ENCODE measurements around the gene BDP1.
A peak's percentile ranks its signal among the peaks of the same experiment; 100 is the strongest.
"Not testable (repeated sequence)": the region's sequence is repeated elsewhere in the genome, so short reads cannot be mapped to it uniquely, and the experiment has no call there.

Gene BDP1

GRCh38 chr5:71455427-71456361, at the start of gene BDP1:
Gene BDP1, plus strand, starts transcription at chr5:71455651. Its CDS starts 227 bp downstream, at chr5:71455878.
- peak; percentile 87 for DNase-seq

DNA sequence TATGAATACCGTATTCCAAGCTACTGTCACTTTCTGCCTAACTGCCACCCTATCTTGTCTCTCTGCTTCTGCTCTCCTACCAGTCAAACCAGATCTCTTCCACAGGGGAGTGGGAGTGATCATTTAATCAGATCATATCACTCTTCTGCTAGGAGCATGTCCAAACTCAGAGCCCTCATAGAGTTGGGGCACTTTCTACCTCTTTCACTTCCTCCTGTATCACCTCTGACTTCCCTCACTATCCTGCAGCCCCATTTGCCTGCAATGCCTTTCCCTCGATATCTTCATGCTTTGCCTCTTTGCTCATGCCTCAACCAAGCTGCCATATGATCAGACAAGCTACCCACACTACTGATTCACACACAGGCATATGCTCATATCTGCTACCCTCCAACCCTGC, 45.4 kb upstream of the BDP1 start:
- DNase-seq, result not testable (repeated sequence)

DNA sequence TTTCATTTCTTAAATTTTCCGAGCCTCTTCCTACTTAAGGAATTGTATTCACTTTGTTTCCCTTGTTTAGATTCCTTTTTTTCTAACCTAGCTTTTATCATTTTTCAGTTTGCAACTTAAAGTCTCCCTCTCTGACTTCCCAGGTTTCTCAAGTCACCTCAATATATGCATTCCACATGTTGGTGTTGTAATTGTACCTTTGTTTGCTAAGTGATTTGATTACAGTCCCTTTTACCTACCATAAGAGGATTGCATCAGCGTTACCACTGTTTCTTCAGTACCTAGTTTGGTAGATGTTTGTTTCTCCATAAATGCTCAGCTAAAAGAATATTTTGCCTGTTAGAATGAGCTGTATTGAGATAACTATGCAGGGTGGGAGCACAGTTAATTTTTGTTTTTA, 39.8 kb upstream of the BDP1 start:
- DNase-seq, result not testable (repeated sequence)

DNA sequence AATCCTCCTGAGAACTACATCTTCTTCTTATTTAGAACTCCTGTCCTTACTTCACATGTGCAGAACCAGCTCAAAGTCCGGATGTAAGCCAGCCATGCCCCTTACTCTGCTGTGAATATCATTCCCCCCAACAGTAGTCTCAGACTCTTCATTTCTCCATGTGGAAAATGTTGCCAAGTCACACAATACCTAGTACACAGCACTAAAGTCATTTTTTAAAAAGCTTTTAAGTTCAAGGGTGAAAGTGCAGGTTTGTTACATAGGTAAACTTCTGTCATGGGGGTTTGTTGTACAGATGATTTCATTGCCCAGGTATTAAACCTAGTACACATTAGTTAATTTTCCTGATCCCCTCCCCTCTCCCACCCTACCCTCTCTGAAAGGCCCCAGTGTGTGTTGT, 37.4 kb upstream of the BDP1 start:
- not testable (repeated sequence) for DNase-seq

DNA sequence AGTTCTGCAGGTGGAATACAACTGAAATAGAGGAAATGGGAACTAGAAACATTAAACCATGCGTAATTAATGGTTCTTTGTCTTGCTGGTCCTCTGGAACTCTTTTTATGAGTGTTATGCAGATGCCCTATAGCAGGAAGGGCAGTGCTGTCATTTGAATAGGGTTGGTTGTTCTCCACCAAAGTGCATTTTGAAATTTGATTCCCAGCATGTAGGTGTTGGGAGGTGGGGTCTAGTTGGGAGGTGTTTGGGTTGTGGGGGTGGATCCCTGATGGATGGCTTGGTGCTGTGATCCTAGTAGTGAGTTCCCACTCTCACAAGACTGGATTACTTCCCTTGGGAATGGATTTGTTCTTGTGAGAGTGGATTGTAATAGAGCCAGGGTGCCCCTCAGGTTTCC, 34.2 kb upstream of the BDP1 start:
- DNase-seq, result not testable (repeated sequence)

DNA sequence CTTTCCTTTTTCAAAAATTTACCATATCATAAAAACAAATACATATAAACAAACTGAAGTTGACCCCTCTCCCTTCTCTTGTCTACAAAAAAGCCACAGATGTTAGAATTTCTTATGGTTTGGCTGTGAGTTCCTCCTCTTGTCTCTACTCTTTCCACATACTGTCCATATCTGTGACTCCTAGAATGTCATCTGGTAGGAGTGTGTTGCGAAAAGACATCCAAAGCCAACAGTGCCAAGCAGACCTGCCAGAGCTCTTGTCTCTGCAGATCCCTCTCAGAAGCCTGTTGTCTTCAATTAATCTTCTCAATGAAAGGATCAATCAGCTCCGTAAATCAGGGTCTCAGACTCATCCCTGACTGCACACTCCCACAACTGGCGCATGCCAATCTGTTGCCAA, 31.6 kb upstream of the BDP1 start:
- not testable (repeated sequence) for DNase-seq

DNA sequence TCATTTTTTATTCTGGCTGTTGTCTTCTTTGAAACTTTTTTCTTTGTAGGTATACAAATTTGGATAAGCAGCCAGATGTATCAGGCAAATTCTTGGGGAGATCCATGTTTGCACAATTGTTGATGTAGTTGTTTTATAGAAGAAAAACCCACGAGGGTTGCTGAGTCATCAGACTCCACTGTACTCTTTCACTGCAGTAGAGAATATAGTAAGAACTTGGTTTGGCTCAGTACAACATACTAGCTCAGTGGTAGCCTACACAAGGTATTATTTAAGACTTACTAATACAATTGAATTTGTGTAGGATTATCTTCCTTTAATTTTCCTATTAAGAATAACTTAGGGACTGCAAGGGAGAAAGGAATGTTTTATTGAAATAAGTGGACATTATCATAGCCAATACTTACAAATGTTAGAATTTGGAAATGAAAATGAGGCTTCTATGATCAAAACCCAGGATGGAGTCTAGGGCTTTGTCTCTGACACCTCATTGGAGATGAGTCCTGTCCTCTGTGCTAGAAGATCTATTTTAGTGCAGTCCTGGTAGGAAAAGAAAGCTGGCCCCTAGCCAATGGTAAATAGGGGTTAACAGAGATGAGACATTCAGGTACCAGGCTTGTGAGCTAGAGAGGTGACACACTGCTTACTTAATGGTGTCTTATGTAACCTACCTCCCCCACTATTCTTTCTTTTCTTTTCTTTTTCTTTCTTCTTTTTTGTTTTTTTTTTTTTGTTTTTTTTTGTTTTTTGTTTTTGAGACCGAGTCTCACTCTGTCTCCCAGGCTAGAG, 28.6 kb upstream of the BDP1 start:
- not testable (repeated sequence) for DNase-seq

GRCh38 chr5:71432410-71432809, 23.0 kb upstream of the BDP1 start:
- DNase-seq, result not testable (repeated sequence)

DNA sequence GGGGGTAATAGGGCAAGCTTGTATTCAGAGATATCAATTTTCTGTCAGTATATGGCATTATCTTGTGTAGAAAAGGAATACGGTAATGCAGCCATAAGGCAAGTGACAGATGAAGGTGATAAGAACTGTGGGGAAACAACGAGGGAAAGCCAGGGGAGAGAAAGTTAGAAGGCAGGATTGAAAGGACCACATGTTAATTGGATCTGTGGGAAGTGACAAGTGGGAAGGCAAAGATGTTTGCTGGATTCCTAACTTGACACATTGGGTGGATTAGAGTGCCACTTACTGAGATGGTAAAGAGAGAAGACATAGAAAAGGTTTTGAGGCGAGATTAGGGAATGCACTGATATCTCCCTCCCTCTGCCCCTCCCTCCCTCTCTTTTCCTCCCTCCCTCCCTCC, 20.6 kb upstream of the BDP1 start:
- DNase-seq, result not testable (repeated sequence)

DNA sequence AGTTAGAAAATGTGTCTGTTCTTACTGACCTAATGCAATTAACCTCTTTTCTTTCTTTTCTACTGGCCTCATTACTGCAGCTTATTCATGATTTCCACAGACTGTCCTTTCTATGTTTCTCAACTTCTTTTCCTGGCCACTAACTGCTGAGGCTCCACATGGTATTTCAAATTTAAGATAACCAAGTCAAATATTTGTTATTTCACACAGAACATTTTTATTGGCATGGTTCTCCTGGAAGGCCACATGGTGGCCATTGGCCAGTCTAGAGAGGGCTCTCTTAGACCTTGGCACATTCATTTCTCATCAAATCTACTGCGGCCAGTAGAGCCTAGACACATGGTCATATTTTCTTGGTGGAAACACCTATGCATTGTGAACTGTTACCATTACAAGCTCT, 13.9 kb upstream of the BDP1 start:
- not testable (repeated sequence) for DNase-seq

DNA sequence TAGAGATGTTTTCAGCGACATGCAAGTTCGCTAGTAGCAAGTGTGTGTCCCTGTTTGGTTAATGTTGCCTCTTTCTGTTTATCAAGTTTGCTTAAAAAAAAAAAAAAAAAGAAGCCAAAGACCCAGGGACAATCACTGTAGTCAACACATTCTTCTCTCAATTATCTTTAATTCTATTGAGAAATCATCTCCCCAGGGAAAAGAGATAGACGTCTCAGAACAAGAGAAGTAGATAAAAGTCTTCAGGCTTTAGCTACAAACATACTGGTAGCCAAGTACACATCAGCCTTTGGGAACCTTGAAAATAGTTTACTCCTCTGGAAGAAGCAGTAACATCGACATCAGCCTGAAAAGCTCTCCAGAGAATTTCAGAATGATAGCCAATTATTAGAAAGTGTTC, 11.6 kb upstream of the BDP1 start:
- DNase-seq, result not testable (repeated sequence)

DNA sequence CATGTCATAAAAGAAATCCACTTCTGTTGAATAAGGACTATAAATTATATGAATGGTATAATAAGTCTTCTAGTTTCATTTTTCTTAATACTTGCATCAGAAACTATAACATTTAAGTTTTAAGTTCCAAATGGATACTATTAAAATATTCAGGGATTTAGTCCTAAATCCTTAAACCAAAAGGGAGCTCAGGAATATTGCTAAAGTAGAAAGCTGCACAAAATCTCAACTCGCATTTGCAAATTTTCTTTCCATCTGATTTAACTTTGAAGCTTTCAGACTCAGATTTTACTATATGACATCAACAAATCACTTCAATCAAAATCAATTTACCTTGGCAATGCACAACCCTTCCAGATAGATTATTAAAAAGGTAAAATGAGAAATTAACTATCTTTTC, 10.4 kb upstream of the BDP1 start:
- not testable (repeated sequence) for DNase-seq

DNA sequence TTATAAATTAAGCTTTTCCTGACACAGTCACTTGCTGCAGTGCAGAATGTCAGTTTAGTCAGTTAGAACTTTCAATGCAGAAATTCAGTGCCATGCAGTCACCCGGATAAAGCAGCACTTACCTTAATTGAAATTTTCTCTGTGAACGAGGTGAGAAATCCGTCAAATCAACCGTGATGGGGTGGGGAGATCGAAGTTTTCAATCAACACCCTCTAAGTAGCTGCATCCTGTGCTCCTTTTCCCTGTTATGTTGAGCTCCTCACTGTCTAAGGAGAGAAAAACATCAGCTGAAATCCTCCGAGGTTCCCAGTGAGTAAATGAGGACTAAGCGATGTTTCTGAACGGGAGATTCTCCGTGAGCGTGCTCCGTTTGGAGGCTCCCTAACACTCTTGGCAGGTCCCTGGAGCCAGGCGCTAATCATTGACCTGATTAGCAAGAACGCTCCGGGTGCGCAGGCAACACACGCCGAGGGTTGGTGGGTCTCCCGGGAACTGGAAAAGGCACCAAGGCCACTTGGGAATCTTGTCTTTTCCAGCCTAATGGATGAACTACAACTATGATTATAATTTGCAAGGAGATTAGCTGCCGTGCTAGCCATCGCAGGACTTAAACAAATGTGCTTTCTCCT, 9.8 kb upstream of the BDP1 start:
- not testable (repeated sequence) for DNase-seq

DNA sequence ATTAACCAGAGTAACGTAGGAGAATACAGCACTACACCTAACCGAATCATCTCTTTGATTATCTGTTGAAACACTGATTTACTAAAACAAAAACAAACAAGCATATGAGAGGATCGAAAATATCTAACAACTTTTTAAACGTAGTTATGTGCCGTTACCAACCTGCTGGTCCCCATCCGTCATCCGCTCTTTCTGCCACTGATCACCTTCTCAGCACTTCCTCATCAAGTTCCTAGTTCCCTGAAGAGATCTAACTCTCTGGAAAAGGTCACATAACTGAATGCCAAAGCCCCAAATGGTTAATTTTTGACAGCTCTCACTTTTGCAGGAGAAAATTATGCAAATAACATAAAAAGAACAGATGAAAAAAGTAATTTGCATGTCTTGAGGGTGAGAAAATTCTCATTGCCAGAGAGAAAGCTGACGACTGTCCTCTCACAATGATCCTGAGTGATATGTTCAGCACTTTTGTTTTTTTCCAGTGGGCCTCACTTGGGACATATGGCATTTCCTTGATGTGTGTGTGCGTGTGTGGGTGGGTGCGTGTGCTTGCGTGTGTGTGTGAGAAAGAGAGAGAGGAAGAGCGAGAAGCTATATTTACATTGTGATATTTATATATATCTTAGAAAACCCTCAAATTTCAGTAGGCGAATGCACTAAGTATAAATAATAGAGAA, 8.8 kb upstream of the BDP1 start:
- not testable (repeated sequence) for DNase-seq

DNA sequence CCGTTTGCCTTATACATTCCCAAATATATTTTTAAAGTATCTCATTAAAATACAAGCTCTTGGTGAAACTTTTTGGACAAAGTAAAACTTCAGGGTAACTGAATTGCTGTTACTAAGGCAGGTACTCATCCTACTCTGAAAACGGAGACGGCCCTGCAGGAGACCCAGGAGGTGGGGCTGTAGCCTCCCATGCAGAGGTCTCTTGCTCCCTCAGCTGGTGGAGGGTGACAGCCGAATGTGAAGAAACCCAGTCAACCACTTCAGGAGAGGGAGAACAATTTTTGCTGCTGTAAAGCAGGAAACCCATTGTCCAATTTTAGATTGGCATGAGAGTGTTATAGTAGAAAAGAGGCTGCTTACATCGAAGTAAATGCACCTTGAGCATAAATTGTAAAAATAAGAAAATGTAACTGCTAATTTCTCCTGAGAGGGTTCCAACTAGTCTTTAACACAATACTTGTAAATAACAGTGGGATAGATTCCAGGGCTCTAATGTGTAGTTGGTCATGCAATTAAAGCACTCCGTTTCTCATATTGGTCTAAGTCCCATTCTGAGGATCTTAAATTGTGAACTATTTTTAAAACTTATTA, 8.1 kb upstream of the BDP1 start:
- DNase-seq, result peak; percentile 27

GRCh38 chr5:71452876-71453275, 2.6 kb upstream of the BDP1 start:
- no peak for DNase-seq

- no peak for DNase-seq
These were observed 538 bp upstream of the BDP1 start for GRCh38 chr5:71454913-71455312.

GRCh38 chr5:71456362-71456743, 902 bp downstream of the BDP1 start:
- no peak for DNase-seq

GRCh38 chr5:71457106-71457505, 1.7 kb downstream of the BDP1 start:
- no peak for DNase-seq

- no peak for DNase-seq
These were observed 5.2 kb downstream of the BDP1 start for GRCh38 chr5:71460693-71461092.

DNA sequence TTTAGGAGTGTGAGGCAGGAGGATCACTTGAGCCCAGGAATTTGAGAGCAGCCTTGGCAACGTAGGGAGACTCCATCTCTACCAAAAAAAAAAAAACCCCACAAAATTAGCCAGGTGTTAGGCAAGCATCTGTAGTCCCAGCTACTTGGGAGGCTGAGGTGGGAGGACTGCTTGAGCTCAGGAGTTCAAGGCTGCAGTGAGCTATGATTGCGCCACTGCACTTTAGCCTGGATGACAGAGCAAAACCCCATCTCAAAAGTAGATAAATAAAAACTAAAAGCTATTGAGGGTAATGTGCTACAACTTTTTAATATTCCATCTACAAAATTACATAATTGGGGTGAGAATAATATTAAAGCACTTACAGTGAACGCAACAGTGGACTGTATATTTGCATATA, 5.9 kb downstream of the BDP1 start:
- DNase-seq, result no peak

DNA sequence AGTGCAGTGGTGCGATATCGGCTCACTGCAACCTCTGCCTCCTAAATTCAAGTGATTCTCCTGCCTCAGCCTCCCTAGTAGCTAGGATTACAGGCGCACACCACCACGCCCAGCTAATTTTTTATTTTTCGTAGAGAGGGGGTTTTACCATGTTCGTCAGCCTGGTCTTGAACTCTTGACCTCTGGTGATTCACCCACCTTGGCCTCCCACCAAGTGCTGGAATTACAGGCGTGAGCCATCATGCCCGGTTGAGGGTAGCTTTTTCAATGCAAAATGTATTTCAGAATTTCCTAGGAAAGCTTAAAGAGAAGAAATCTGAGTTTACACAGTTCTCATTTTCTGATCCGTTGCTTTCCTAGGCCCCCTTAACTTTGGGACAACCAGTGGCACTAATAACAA, 15.7 kb downstream of the BDP1 start:
- no peak for DNase-seq
